Neuron (in vitro differentiated cells): ENCODE results near the gene CYP2A7.
"Not testable (repeated sequence)": the region's sequence is repeated elsewhere in the genome, so short reads cannot be mapped to it uniquely, and the experiment has no call there.

Experiments used
- H2AFZ ChIP-seq: one replicate; pipeline ENCODE4 v1.6.1; 2013; ENCODE audit warnings: low read depth, mild to moderate bottlenecking, inconsistent platforms, low read length, moderate library complexity
- H3K27me3 ChIP-seq: one replicate; pipeline ENCODE4 v1.6.1; 2013; ENCODE audit warnings: low read length; ENCODE audit not compliant: insufficient read depth
- H3K36me3 ChIP-seq: one replicate; pipeline ENCODE4 v1.6.1; 2013; ENCODE audit warnings: low read length; ENCODE audit not compliant: insufficient read depth
- H3K4me1 ChIP-seq: one replicate; pipeline ENCODE4 v1.6.1; 2013; ENCODE audit warnings: low read length; ENCODE audit not compliant: insufficient read depth
- H3K4me3 ChIP-seq: 2 replicates; pipeline ENCODE4 v1.5.1; 2013; ENCODE audit warnings: mild to moderate bottlenecking, low read length, moderate library complexity
- H3K9me3 ChIP-seq: one replicate; pipeline ENCODE4 v1.6.1; 2013; ENCODE audit warnings: low read length

CYP2A7 gene

GRCh38 chr19:40826699-40827385 lies 55.2 kb downstream of the CYP2A7 start:
- H3K9me3 ChIP-seq, H3K4me1 ChIP-seq: not testable (repeated sequence)

GRCh38 chr19:40826312-40826698 lies 55.7 kb downstream of the CYP2A7 start:
- H3K4me3 ChIP-seq, H3K4me1 ChIP-seq, H3K9me3 ChIP-seq, H3K27me3 ChIP-seq, H2AFZ ChIP-seq: not testable (repeated sequence)
- H3K36me3 ChIP-seq = peaks cover 13% of the 10 kb centered on the region

More at GRCh38 chr19:40826699-40827385, 55.2 kb downstream of the CYP2A7 start:
- H3K27me3 ChIP-seq, H3K4me3 ChIP-seq, H2AFZ ChIP-seq: not testable (repeated sequence)
- peaks cover 13% of the 10 kb centered on the region for H3K36me3 ChIP-seq

- H3K4me3 ChIP-seq, H2AFZ ChIP-seq, H3K9me3 ChIP-seq: not testable (repeated sequence)
Observed at GRCh38 chr19:40825460-40826095, 56.5 kb downstream of the CYP2A7 start.

More at GRCh38 chr19:40825460-40826095, 56.5 kb downstream of the CYP2A7 start:
- H3K4me1 ChIP-seq, H3K27me3 ChIP-seq: not testable (repeated sequence)
- H3K36me3 ChIP-seq = peaks cover 13% of the 10 kb centered on the region
